ENCODE data around the gene UNC5A.

The UNC5A gene

GRCh38 chr5:176897263-176897662 is 86.9 kb downstream of the UNC5A start:
- no peak for DNase-seq (ENCODE audit: low read depth in 2 of 2)

- DNase-seq (ENCODE audit: low read depth in 2 of 2) = no peak
Measured at GRCh38 chr5:176899296-176899891, 89.0 kb downstream of the UNC5A start, which contains the start of gene HK3. Gene HK3 (minus strand): TSS chr5:176899346. CDS start chr5:176896159, 3,187 bp downstream.

- no peak for DNase-seq (ENCODE audit: low read depth in 2 of 2)
Measured at GRCh38 chr5:176899946-176900779, 89.8 kb downstream of the UNC5A start.

DNA sequence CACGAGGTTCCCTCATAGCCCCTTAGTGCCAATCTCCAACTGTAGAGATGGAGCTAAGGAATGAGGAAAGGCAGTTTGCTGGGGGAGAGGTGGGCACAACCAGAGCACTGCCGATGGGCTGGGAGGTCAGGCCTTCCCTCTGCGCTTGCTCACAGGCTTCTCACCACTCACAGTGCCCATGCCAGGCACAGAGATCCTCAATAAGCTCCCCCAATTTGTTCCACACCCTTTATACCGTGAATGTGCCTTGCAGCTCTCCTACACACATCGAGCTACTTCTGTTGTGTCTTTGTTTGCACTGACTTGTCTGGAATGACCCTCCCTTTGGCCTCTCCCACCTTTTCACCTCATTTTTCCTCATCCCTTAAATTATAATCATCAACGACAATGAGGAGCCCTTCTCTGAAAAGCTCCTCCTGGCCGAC is 90.4 kb downstream of the UNC5A start:
- DNase-seq (ENCODE audit: low read depth in 2 of 2) = no peak

DNA sequence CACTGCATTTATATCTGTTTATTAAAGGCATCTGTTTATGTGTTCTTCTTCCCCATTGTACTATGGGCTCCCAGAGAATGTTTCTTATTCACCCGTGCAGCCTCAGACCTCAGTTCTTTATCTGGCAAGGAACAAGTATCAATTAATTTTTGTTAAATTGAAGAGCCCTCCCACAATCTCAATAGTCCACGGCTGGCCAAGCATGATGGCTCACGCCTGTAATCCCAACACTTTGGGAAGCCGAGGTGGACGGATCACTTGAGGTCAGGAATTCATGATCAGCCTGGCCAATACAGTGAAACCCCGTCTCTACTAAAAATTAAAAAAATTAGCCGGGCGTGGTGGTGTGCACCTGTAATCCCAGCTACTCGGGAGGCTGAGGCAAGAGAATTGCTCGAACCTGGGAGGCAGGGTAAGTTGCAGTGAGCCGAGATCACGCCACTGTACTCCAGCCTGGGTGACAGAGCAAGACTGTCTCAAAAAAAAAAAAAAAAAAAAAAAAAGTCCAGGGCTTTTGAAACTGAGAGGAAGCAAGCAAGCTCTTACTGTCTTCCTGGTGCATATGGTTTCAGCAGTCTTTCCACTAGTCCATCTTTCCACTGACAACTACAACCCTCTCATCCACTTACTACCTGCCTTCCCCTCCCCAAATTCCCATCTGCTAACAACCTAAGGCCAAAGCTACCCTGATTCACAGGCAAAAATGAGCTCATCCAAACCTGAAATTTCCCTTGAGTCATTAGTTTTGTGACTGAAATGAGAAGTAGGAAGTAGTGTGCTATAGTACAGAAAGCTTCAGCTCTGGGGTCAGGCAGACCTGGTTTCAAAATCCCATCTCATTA is 91.1 kb downstream of the UNC5A start:
- peak in 1 of 2 donors; percentile 9 for DNase-seq (ENCODE audit: low read depth in 2 of 2)

DNA sequence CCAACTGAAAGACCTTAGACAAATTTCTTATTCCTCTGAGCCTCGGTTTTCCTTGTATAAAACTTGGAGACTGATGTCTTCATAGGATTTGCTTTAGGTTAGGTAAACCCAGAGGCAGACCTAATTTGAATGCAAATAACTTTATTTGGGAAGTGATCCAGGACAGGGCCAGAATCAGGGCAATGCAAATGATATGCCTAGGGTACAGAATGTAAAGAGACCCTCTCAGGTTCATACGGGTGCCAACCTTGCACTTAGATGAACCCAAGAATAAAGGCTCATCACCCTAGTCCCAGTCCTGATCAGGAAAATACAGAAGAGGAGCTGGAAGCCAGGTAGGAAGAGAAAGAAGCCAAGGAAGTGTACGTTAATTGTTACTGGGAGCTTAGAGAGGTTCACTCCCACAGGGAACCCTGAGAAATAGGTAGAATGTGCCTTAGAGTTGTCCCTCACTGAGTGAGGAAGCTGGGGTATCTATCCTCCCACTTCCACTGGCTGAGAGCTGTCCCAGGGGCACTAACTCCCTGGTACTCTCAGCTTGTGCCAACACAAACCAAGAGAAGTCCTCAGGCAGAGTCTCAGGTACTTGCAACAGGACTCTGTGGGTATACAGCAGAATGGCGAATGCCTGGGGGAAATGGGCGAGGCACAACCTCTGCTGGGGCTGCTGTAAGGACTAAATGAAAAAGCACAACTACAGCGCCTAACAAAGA is 91.9 kb downstream of the UNC5A start:
- DNase-seq (ENCODE audit: low read depth in 2 of 2) = no peak

- DNase-seq (ENCODE audit: low read depth in 2 of 2) = no peak
Measured at GRCh38 chr5:176902911-176903664, 92.7 kb downstream of the UNC5A start.

DNA sequence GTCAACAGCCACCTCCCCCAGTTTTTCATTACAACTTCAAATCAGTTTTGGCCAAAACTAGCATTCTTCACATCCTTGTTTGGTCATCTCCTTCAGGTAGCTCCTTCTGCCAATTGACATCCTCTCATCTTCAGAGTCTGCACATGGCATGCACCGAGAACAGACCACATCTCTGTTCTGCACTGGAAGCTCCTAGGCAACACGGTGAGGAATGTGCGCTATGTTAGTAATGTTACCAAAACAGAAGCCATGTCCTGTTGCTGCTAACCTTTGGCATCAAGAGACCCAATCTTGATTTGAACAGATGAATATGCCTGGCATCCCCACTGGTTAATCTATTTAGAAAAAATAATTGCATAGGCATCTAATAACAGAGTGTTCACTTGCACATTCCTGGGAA is 93.9 kb downstream of the UNC5A start:
- DNase-seq (ENCODE audit: low read depth in 2 of 2) = no peak

- no peak for DNase-seq (ENCODE audit: low read depth in 2 of 2)
Measured at GRCh38 chr5:176906126-176906525, 95.8 kb downstream of the UNC5A start.

DNA sequence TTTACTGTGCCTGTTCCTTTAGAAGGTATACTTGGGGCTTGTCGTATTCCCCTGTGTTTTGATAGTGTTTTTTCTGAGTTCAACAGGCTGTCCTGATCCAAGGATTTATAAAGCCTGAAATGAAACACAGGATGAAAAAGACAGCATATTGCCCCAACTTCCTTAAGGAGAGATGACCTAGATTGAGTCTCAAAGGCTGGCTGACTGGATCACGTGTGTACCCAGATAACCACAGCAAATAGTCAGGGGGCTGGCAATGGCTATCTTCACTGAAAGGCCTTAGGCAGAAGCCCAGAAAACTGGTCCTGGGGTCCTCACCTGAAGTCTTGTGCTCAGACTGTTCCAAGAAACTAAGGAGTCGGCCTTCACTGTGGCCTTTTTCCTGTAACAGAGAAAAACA is 96.4 kb downstream of the UNC5A start:
- DNase-seq (ENCODE audit: low read depth in 2 of 2) = no peak

DNA sequence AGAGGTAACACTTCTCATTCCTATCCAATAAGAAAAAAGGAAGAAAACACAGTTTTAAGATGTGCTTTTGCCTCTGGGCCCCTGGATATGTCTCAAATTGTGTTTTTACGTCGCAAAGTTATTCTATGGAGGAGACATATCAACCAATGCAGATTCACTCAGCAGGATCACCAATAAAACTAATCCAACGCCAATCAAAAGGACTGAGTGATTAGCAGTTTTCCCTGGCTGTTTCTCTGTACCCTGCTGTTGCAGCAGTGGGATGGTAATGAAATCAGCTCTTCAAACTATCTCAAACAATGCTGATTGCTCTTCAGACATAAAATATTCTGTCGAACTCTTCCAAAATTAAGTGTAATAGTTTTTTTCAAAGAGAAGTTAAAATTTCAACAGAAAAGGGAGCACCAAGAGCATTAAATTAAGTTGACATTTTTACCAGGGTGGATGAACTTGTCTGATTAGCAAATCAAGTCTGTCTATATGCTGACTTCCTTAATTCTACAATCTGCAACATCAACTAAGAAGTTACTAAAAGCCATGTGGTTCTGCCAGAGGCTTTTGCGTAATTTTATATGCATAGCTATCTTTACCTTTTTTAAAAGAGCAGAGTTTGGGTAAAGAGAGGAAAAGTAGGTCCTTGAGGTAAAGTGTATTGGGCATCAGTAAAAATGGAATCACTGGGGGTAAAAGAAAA is 98.5 kb downstream of the UNC5A start:
- DNase-seq (ENCODE audit: low read depth in 2 of 2) = no peak

GRCh38 chr5:176912115-176912514 is 101.8 kb downstream of the UNC5A start:
- no peak for DNase-seq (ENCODE audit: low read depth in 2 of 2)

- no peak for DNase-seq (ENCODE audit: low read depth in 2 of 2)
Measured at GRCh38 chr5:176915906-176916305, 105.5 kb downstream of the UNC5A start.

GRCh38 chr5:176916337-176916736 is 106.0 kb downstream of the UNC5A start:
- DNase-seq (ENCODE audit: low read depth in 2 of 2) = no peak

- no peak for DNase-seq (ENCODE audit: low read depth in 2 of 2)
Measured at GRCh38 chr5:176918613-176919012, 108.3 kb downstream of the UNC5A start.

DNA sequence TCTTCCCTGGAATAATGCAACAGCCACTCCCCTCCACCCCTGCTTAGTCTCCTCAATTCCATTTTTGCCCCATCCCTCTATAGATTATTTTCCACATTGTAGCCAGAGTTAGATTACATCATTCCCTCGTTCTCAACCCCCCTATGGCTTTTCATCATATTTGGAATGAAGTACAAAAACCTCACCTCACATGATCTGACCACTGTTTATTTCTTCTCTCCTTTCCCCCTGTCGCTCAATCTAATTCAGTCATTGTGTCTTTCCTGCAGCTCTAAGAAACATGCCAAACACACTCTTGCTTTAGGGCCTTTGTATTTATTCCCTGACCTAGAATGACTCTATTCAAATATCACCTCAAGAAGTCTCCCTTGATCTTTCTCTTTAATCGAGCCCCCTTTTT is 111.4 kb downstream of the UNC5A start:
- no peak for DNase-seq (ENCODE audit: low read depth in 2 of 2)

DNA sequence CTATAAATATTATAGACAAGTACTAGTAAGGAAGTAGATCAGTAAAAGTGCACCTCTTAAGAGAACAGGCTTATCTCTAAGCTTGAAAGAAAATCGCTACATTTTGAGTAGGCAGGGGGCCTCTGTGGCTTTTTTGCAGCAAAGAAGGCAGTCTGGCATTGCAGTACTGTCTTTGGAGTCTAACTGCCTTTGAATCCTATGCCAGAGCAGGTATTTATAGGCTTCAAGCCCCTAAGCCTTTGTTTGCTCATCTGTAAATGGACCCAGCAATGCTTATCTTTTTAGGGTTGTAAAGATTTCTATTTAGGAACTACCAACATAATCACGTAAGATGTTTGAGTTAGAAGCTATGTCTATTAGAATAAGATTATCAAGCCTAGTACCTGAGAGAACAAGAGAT is 112.5 kb downstream of the UNC5A start:
- no peak for DNase-seq (ENCODE audit: low read depth in 2 of 2)

DNA sequence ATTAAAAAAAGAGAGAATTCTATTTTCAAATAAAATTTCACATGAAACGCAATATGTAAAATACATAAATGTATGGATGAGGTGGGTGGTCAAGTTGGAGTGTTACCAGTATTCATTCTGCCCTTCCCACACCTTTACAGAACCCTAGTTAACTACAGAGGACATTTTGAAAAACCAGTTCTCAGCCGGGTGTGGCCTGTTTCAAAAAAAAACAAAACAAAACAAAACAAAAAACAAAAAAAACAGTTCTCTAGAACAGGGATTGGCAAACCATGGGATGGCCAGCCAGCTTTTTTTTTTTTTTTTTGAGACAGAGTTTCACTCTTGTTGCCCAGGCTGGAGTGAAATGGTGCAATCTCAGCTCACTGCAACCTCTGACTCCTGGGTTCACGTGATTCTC is 117.2 kb downstream of the UNC5A start:
- DNase-seq (ENCODE audit: low read depth in 2 of 2) = no peak

- DNase-seq (ENCODE audit: low read depth in 2 of 2) = no peak
Measured at GRCh38 chr5:176929654-176930053, 119.3 kb downstream of the UNC5A start.
